ENCODE data around the gene FUZ.

The FUZ gene

GRCh38 chr19:49805822-49806619 is 7.1 kb downstream of the FUZ start:
- FAIRE-seq = no peak

- no peak for FAIRE-seq
Observed at GRCh38 chr19:49803529-49803856, 9.6 kb downstream of the FUZ start.

- FAIRE-seq = no peak
Observed at GRCh38 chr19:49802836-49803528, 10.1 kb downstream of the FUZ start.

- FAIRE-seq = no peak
Observed at GRCh38 chr19:49801966-49802661, 11.0 kb downstream of the FUZ start.

- FAIRE-seq = no peak
Observed at GRCh38 chr19:49801401-49801888, 11.6 kb downstream of the FUZ start.

- no peak for FAIRE-seq
Observed at GRCh38 chr19:49800771-49801170, 12.3 kb downstream of the FUZ start.

GRCh38 chr19:49799798-49800376 is 13.2 kb downstream of the FUZ start:
- FAIRE-seq = no peak

GRCh38 chr19:49799271-49799797 is 13.8 kb downstream of the FUZ start:
- no peak for FAIRE-seq

GRCh38 chr19:49798574-49798973 is 14.5 kb downstream of the FUZ start:
- no peak for FAIRE-seq

- no peak for FAIRE-seq
Observed at GRCh38 chr19:49795615-49796014, 17.5 kb downstream of the FUZ start.

- FAIRE-seq = no peak
Observed at GRCh38 chr19:49793561-49793840, 19.6 kb downstream of the FUZ start.

- FAIRE-seq = no peak
Observed at GRCh38 chr19:49792829-49793560, 20.1 kb downstream of the FUZ start.

GRCh38 chr19:49791776-49792445 is 21.2 kb downstream of the FUZ start:
- FAIRE-seq = no peak

- FAIRE-seq = no peak
Observed at GRCh38 chr19:49790866-49791265, 22.2 kb downstream of the FUZ start.

GRCh38 chr19:49788857-49789256 is 24.2 kb downstream of the FUZ start:
- no peak for FAIRE-seq

- no peak for FAIRE-seq
Observed at GRCh38 chr19:49787746-49788145, 25.3 kb downstream of the FUZ start.

- FAIRE-seq = no peak
Observed at GRCh38 chr19:49786376-49786820, 26.7 kb downstream of the FUZ start.

- FAIRE-seq = no peak
Observed at GRCh38 chr19:49782515-49782914, 30.6 kb downstream of the FUZ start.

- no peak for FAIRE-seq
Observed at GRCh38 chr19:49781394-49781793, 31.7 kb downstream of the FUZ start.

- no peak for FAIRE-seq
Observed at GRCh38 chr19:49780861-49781260, 32.2 kb downstream of the FUZ start.

- FAIRE-seq = no peak
Observed at GRCh38 chr19:49779731-49780555, 33.1 kb downstream of the FUZ start.
